Ishikawa (cell line): ENCODE results near the gene C1QTNF3.

Source experiments
- EGR1 ChIP-seq: IDR thresholded peaks from 2 replicates; pipeline ENCODE4 v1.6.1; 2012
- EP300 ChIP-seq: IDR thresholded peaks from 2 replicates; pipeline ENCODE4 v1.6.1; 2012; ENCODE audit warnings: borderline replicate concordance
- NFIC ChIP-seq: IDR thresholded peaks from 2 replicates; pipeline ENCODE4 v1.6.1; 2012
- RAD21 ChIP-seq: IDR thresholded peaks from 2 replicates; pipeline ENCODE4 v1.6.1; 2012; ENCODE audit warnings: low read depth
- TCF12 ChIP-seq: IDR thresholded peaks from 2 replicates; pipeline ENCODE4 v1.6.1; 2012; ENCODE audit warnings: low read depth
- TEAD4 ChIP-seq: IDR thresholded peaks from 2 replicates; pipeline ENCODE4 v1.6.1; 2012
- ZBTB7A ChIP-seq: IDR thresholded peaks from 2 replicates; pipeline ENCODE4 v1.6.1; 2012; ENCODE audit warnings: low read depth

DNA sequence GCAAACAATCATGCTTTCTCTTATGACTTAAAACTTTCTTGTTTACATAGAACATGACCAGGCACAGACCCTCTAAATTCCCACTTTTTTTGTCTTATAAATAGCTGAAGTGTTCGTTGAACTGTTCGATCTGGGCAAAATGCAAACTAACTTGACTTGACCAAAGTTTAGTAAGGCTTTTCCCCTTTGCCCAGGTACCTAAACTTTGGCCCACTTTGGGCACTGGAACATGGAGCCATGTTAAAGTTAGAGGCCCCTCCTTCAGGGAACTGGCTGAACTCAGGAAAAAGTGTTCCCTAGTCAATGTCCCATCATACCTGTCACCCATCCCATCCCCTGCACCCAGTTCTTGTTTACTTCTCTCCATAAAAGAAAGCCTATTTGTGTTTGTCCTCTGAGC is 25.8 kb downstream of the C1QTNF3 start:
- TF ChIP-seq EGR1 (no peak), EP300 (no peak), RAD21 (no peak), NFIC (no peak), TEAD4 (no peak), TCF12 (no peak), ZBTB7A (no peak)
